Embryonic facial prominence (tissue), 1 donor: ENCODE measurements around the gene HOXA6.

Source experiments
- DNase-seq: peaks from one replicate; pipeline ENCODE4 v3.0.0-alpha.2; 2016; ENCODE audit errors: extremely low spot score

Gene HOXA6

GRCh38 chr7:27185013-27185853 is 37.7 kb upstream of the HOXA6 start, which contains the start of gene HOXA11:
TSS of gene HOXA11 (minus strand) at chr7:27185232. CDS start at chr7:27185144, 88 bp downstream.
- no peak for DNase-seq

GRCh38 chr7:27184337-27185012 is 36.9 kb upstream of the HOXA6 start:
- no peak for DNase-seq

GRCh38 chr7:27183682-27184336 is 36.2 kb upstream of the HOXA6 start:
- no peak for DNase-seq

- no peak for DNase-seq
Measured at GRCh38 chr7:27182861-27183681, 35.5 kb upstream of the HOXA6 start.

- no peak for DNase-seq
Measured at GRCh38 chr7:27182285-27182841, 34.8 kb upstream of the HOXA6 start.

- no peak for DNase-seq
Measured at GRCh38 chr7:27181795-27182275, 34.3 kb upstream of the HOXA6 start.

GRCh38 chr7:27180431-27181420 is 33.2 kb upstream of the HOXA6 start:
- DNase-seq = no peak

GRCh38 chr7:27179503-27180430 is 32.2 kb upstream of the HOXA6 start:
- peak; percentile 51 for DNase-seq

GRCh38 chr7:27179030-27179429 is 31.5 kb upstream of the HOXA6 start:
- DNase-seq = no peak

GRCh38 chr7:27178366-27178765 is 30.8 kb upstream of the HOXA6 start:
- DNase-seq = no peak

GRCh38 chr7:27177795-27178320 is 30.3 kb upstream of the HOXA6 start:
- DNase-seq = no peak

GRCh38 chr7:27176962-27177794 is 29.6 kb upstream of the HOXA6 start:
- DNase-seq = no peak

GRCh38 chr7:27176524-27176845 is 28.9 kb upstream of the HOXA6 start:
- no peak for DNase-seq

- no peak for DNase-seq
Measured at GRCh38 chr7:27175626-27176523, 28.3 kb upstream of the HOXA6 start.

GRCh38 chr7:27174874-27175625 is 27.5 kb upstream of the HOXA6 start:
- no peak for DNase-seq
